NCI-H510A treated with DMSO at 0.1 percent for 48 hours (cell line): Measurements from ENCODE around the gene NPM1.
A peak's percentile ranks its signal among the peaks of the same experiment; 100 is the strongest.
"Not testable (repeated sequence)": the region's sequence is repeated elsewhere in the genome, so short reads cannot be mapped to it uniquely, and the experiment has no call there.

Source experiments
- DNase-seq: peaks from one replicate; lab custom pipeline; 2025; lab: John Stamatoyannopoulos, UW

The NPM1 gene

GRCh38 chr5:171386006-171386671 is 1.5 kb upstream of the NPM1 start:
- DNase-seq, result no peak

GRCh38 chr5:171386861-171387344 is 746 bp upstream of the NPM1 start:
- DNase-seq, result peak; percentile 36

- peak; percentile 13 for DNase-seq
These were observed 544 bp downstream of the NPM1 start for GRCh38 chr5:171387970-171388815.

- DNase-seq, result no peak
These were observed 1.1 kb downstream of the NPM1 start for GRCh38 chr5:171388816-171389168.

- DNase-seq, result no peak
These were observed 3.4 kb downstream of the NPM1 start for GRCh38 chr5:171390883-171391677.

- no peak for DNase-seq
These were observed 4.4 kb downstream of the NPM1 start for GRCh38 chr5:171391996-171392577.

- DNase-seq, result no peak
These were observed 5.0 kb downstream of the NPM1 start for GRCh38 chr5:171392585-171393159.

- DNase-seq, result no peak
These were observed 7.4 kb downstream of the NPM1 start for GRCh38 chr5:171395042-171395441.

GRCh38 chr5:171396583-171396982 is 8.9 kb downstream of the NPM1 start:
- DNase-seq, result not testable (repeated sequence)

- DNase-seq, result no peak
These were observed 9.5 kb downstream of the NPM1 start for GRCh38 chr5:171397190-171397589.

- DNase-seq, result no peak
These were observed 9.9 kb downstream of the NPM1 start for GRCh38 chr5:171397599-171397998.

GRCh38 chr5:171398660-171399059 is 11.0 kb downstream of the NPM1 start:
- not testable (repeated sequence) for DNase-seq

- no peak for DNase-seq
These were observed 12.5 kb downstream of the NPM1 start for GRCh38 chr5:171400169-171400568.

- no peak for DNase-seq
These were observed 13.7 kb downstream of the NPM1 start for GRCh38 chr5:171401167-171401947.

GRCh38 chr5:171402751-171403150 is 15.1 kb downstream of the NPM1 start:
- not testable (repeated sequence) for DNase-seq

GRCh38 chr5:171405615-171406014 is 18.0 kb downstream of the NPM1 start:
- no peak for DNase-seq

GRCh38 chr5:171407234-171407633 is 19.6 kb downstream of the NPM1 start:
- DNase-seq, result no peak

GRCh38 chr5:171409164-171410136 is 21.8 kb downstream of the NPM1 start:
- DNase-seq, result no peak

GRCh38 chr5:171410181-171410580 is 22.5 kb downstream of the NPM1 start:
- no peak for DNase-seq

- DNase-seq, result no peak
These were observed 24.5 kb downstream of the NPM1 start for GRCh38 chr5:171412186-171412585.
